Measurements from ENCODE around the gene ARID5B.
"Not testable (repeated sequence)": the region's sequence is repeated elsewhere in the genome, so short reads cannot be mapped to it uniquely, and the experiment has no call there.

Gene ARID5B, protein sequence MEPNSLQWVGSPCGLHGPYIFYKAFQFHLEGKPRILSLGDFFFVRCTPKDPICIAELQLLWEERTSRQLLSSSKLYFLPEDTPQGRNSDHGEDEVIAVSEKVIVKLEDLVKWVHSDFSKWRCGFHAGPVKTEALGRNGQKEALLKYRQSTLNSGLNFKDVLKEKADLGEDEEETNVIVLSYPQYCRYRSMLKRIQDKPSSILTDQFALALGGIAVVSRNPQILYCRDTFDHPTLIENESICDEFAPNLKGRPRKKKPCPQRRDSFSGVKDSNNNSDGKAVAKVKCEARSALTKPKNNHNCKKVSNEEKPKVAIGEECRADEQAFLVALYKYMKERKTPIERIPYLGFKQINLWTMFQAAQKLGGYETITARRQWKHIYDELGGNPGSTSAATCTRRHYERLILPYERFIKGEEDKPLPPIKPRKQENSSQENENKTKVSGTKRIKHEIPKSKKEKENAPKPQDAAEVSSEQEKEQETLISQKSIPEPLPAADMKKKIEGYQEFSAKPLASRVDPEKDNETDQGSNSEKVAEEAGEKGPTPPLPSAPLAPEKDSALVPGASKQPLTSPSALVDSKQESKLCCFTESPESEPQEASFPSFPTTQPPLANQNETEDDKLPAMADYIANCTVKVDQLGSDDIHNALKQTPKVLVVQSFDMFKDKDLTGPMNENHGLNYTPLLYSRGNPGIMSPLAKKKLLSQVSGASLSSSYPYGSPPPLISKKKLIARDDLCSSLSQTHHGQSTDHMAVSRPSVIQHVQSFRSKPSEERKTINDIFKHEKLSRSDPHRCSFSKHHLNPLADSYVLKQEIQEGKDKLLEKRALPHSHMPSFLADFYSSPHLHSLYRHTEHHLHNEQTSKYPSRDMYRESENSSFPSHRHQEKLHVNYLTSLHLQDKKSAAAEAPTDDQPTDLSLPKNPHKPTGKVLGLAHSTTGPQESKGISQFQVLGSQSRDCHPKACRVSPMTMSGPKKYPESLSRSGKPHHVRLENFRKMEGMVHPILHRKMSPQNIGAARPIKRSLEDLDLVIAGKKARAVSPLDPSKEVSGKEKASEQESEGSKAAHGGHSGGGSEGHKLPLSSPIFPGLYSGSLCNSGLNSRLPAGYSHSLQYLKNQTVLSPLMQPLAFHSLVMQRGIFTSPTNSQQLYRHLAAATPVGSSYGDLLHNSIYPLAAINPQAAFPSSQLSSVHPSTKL

GRCh38 chr10:61900829-61901792 is at the start of gene ARID5B:
Gene ARID5B (plus strand): TSS chr10:61901699. CDS start chr10:61901710, 11 bp downstream.
- no peak for DNase-seq

DNA sequence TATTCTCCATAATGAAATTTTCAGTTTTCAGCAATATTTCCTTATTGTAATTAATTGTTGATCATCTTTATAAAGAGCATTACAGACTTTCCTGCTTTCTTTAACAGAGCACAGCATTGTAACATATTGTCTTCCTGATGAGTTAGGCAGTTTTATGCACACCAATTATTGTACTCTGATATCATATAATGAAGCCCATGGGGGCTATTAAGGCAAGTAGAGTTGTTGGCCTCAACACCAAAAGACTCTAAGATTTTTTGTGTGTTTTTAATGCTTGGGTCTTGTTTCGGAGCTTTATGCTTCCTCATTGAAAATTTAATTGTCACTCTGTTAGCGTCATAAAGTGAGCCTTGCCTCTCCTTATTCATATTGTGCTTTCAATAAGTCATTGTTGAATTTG is 49.2 kb upstream of the ARID5B start:
- no peak for DNase-seq

DNA sequence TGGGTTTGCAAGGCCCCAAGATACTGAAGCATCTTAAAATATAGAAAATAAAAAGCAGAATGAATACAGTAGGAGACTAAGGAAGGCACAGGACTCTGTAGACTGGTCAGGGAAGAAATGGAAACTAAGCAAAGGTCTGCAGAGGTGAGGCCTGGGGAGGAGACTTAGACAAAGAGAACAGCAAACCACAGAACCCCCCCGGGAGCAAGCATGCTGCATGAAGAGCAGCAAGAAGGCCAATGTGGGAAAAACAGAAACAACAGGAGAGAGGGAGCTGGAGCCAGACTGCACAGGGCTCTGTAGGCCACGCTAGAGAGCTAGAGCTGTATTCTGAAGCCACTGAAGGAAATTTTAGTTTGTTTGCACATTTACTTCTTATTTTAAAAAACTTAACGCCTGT is 45.7 kb upstream of the ARID5B start:
- no peak for DNase-seq

DNA sequence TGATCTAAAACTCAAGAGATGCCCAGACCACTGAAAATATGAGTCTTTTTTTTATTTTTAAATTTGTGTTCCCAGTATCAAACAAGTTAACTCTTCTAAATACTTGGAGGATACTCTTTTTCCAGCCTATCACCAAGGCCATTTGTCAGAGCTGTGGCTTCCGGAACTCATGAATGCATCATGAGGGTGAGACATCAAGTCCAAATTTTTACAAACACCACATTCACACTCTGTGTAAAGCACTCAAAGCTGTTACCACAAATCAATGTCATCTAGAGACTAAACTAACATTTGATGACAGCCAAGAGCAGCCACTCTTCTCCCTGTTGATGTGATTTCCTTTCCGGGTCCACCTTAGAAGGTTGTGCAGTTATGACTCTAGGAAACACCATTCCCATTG is 43.8 kb upstream of the ARID5B start:
- no peak for DNase-seq

DNA sequence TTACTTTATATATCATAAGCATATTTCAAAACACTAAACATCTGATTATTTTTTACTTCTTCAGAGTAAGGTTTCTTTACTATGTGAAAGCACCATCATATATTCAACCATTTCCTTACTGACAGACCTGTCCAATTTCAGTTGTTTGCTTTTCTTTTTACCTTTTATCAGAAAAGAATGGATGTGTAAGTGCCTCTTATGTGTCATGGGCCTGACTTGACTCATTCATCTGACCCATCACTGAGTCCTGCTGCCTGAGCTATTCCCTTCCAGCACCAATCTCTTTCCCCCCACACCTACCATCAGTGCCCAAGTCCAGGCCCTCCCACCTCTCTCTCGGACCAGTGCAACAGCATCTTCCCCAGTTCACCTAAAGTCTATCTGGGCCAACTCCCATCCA is 41.7 kb upstream of the ARID5B start:
- DNase-seq: no peak

DNA sequence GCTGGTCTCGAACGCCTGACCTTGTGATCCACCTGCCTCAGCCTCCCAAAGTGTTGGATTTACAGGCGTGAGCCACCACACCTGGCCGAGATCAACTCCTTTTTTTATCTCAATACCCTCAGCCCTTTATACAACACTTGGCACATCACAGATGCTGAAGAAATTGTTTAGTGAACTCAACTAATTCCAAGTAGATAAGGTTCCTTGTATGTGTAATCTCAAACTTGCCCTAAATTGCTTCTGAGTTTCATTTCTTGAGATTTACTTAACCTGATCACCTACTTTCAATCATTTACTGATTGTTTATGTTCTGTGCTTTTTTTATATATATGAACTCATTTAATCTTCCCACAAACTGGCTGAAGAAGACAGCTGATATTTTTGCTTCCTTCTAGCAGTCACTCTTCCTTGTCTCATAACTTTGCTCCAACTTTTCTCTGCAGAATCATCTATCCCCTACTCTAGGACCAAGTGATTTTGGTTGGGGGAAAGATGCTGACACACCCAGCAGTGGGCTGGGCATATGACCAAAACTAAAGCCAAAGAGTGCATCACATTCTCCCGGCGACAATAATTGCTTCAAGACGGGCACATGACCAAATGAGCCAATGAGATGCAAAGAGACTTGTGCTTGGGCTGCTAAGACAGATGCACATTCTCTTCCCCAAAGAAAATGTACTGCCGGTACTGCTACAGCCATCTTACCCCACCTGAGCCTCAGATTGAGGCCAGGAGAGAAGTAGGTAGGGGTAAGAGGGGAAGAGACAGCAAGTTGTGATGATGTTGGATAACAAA is 40.3 kb upstream of the ARID5B start:
- no peak for DNase-seq

DNA sequence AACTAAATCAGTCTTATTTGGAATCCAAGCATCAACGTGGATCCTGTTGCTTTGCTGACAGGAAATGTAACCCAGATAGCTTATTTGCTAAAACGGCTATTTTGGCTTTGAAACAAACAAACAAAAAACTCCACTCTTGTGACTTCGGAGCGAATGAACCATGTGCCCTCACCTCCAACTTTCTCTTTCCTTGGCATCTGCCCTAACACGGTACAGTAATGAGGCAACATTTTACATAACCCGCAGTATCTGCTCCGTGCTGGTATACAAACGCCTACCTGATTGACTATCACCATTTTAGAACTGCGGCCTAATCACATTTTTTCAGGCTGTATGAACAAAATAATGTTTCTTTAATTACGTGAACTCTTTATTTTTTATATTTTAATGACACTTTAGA is 37.5 kb upstream of the ARID5B start:
- DNase-seq: no peak

DNA sequence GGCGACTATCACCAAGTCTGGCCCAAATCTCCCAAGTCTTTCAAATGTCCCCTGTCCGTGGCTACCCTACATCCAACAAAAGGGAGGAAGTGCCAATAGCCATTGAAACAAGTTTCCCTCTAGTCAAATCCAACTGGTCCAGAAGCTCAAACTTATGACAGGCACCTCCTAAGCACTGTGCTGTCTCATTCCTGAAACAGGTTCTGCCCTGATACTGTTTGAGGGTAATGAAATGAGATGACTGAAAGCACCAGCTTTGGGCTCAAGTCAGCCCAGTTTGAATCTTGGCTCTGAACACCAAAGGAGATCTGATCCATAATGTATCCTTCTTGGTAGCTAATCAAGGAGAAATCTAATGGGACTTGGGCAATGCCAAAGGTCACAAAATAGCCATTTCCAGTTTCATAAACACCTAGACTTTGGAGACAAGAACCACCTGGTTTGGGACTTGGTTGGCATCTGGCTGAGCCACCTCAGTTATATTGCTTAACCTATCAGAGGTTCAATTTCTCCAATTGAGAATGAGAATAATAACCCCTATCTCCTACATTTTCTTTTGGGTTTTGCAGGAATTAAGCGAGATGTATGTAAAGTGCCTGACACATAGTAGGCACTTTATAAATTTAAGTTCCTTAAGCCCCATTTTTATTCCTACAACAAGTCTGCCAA is 34.7 kb upstream of the ARID5B start:
- DNase-seq: no peak

DNA sequence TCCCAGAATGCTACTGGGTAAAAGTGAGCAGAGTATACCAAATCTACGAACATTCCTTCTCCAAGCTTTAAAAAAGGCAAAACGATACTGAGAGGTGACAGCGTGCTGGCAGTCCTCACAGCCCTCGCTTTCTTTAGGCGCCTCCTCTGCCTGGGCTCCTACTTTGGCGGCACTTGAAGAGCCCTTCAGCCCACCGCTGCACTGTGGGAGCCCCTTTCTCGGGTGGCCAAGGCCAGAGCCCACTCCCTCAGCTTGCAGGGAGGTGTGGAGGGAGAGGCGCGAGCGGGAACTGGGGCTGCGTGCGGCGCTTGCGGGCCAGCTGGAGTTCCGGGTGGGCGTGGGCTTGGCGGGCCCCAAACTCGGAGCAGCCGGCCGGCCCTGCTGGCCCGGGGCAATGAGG is 34.1 kb upstream of the ARID5B start:
- not testable (repeated sequence) for DNase-seq

- not testable (repeated sequence) for DNase-seq
Measured at GRCh38 chr10:61867817-61868216, 33.7 kb upstream of the ARID5B start.

DNA sequence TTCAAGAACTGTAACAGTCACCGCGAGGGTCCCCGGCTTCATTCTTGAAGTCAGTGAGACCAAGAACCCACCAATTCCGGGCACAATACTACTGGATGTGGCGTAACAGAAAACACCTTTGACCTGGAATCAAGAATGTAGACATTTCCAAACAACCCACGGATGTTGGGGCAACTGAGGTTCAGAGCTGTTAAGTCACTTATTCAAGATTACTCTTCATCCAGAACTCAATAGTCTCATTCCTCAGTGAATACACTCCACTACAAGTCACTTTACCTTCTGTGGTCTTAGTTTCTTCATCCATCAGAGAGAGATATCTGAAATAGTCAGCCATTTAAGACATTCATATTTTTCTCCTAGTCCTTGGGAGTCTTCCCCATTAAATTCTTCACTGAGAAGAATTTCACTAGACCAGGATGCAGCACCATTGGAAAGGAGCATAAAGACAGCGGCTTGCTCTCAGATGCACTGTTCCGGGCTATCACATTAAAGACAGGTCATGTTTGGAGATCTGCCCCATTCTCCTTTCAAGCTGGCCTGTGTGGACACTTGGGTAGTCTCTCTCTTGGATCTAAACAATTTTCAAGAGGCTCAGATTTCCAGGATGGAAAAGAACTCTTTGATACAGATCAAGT is 32.3 kb upstream of the ARID5B start:
- no peak for DNase-seq

GRCh38 chr10:61869774-61870525 is 31.5 kb upstream of the ARID5B start:
- no peak for DNase-seq

DNA sequence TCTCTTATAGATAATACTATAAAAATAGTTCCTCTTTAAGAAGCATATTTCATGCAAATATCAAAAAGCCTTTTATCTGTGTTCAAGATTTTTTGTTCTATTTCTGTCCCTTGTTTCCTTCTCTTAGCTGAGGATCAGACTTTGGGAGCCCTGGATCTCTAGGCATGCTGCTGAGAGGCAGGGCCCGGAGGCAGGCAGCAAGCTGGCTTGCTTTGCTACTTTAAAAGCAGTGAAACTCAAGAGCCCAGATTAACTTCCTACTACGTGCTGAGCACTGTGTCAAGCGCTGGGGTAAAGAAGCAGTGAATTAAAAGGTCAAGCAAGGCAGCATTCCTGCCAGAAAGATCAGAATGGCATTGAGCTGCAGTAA is 31.0 kb upstream of the ARID5B start:
- no peak for DNase-seq

- no peak for DNase-seq
Measured at GRCh38 chr10:61871487-61871886, 30.0 kb upstream of the ARID5B start.

DNA sequence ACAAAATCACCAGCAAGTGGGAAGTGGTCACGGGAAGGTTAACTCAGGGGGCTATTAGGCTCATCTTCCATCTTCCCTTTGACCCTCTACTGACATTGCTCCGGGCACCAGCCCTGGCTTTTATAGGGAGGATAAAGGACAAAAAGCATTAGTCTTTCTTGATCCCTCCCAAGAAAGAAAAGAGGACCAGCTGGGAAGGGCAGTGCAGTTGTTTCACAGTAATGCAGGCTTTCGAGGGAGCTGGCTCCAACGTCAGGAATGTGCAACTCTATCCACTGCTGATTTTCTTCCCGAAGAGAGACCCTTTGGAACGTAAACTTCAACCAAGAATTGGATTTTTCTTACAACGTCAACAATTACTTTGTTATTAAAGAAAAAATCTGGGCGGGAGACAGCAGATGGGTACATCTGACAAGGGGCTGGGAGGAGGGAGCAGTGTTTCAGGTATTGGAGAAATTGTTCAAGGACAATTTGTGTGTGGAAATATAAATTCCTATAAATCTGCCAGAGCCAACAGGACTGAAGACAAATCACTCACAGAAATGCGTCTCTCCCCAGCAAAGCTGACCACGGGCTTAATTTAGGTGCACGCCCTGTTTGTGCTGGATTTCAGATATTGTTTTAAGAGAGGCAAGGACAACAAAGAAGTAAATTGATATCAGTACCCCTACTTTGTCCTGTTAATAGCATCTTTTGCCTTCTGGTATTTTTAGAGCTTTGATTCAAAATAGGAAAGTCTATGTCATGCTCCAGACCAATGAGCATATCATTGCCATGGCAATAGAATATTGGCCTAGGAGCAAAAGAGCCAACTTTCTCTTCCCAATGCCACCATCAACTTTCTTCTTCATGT is 23.4 kb upstream of the ARID5B start:
- no peak for DNase-seq

DNA sequence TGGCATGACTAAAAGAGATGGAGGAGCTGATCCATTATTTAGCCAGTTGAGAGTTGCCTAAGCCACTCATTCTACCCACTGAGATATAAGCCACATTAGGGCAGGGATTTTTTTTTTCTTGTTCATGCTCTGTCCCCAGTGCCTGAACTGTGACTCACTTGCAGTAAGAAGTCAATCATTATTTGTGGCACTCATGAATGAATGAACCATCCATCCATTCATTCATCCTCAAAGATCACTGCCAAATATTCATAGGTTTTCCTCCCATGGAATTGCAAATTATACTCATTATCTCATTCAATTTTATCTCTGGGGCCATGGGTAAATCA is 22.8 kb upstream of the ARID5B start:
- no peak for DNase-seq

- no peak for DNase-seq
Measured at GRCh38 chr10:61882621-61883370, 18.7 kb upstream of the ARID5B start.
